ENCODE data around the gene PRSS22.

DNA sequence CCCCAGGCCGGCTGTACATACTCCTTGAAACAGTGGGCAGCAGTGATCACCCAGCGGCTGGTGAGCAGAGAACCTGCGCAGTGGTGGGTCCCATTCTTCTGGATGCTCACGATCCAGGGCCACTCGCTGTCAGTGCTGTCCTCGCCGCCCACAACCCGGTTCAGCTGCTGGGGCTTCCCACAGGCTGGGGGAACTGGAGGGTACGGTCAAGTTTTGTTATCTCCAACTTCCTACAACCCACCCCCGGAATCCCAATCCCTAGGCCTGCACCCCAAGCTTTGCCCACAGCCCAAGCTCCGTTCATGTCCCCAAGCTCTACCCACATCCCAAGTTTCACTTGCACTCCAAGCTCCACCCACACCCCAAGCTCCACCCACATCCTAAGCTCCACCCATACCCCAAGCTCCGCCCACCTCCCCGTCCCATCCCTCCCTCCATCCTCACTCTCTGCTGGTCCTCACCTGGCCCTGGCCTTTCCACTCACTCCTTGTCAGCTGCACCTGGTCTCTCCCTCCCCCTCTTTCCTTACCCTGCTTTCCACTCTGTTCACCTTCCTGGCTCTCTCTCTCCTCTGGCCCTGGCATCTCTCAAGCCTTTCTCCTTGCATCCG lies 1.8 kb downstream of the PRSS22 start:
- TF ChIP-seq, protein P1, sequence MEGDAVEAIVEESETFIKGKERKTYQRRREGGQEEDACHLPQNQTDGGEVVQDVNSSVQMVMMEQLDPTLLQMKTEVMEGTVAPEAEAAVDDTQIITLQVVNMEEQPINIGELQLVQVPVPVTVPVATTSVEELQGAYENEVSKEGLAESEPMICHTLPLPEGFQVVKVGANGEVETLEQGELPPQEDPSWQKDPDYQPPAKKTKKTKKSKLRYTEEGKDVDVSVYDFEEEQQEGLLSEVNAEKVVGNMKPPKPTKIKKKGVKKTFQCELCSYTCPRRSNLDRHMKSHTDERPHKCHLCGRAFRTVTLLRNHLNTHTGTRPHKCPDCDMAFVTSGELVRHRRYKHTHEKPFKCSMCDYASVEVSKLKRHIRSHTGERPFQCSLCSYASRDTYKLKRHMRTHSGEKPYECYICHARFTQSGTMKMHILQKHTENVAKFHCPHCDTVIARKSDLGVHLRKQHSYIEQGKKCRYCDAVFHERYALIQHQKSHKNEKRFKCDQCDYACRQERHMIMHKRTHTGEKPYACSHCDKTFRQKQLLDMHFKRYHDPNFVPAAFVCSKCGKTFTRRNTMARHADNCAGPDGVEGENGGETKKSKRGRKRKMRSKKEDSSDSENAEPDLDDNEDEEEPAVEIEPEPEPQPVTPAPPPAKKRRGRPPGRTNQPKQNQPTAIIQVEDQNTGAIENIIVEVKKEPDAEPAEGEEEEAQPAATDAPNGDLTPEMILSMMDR (optimal IDR thresholded peaks at IDR 0.05 in 1 of 3, IDR thresholded peaks at IDR 0.05 in 1 of 3, conservative IDR thresholded peaks at IDR 0.05 in 1 of 3; ENCODE audit: extremely low read depth in 1 of 3, insufficient read depth in 2 of 3, low read length in 3 of 3), result no peak
- TF ChIP-seq EZH2 (IDR thresholded peaks at IDR 0.05; ENCODE audit: low read length), result no peak
